ENCODE results near the gene APOBEC2. TPM values are rescaled to one million over a fixed set of nuclear protein-coding genes. Genes with fewer than 3 reads are reported as not detected.

The APOBEC2 gene
- total and polyA plus RNA-seq, 2 of the 13 experiments (the other 11 are each of a cell fraction or from before 2014, with no cell fraction given): 0.09 TPM; not detected in 1

- TF ChIP-seq ZNF282 (IDR thresholded peaks at IDR 0.05; ENCODE audit: partially characterized antibody) (no peak), SMAD1 (CRISPR knock-in tag; IDR thresholded peaks at IDR 0.05; ENCODE audit: borderline replicate concordance, low read depth) (peak; percentile 79; the same call in 1 of the 2 replicates), ZBTB14 (CRISPR knock-in tag; IDR thresholded peaks at IDR 0.05) (peak; percentile 61), PHF8 (CRISPR knock-in tag; IDR thresholded peaks at IDR 0.05) (peak; percentile 59), PLSCR1 (CRISPR knock-in tag; IDR thresholded peaks at IDR 0.05; ENCODE audit: borderline replicate concordance) (no peak), NFE2 (CRISPR knock-in tag; IDR thresholded peaks at IDR 0.05) (no peak), RNF219 (CRISPR knock-in tag; IDR thresholded peaks at IDR 0.05) (no peak), RBAK (CRISPR knock-in tag; IDR thresholded peaks at IDR 0.05) (no peak), ZEB1 (IDR thresholded peaks at IDR 0.05; ENCODE audit: insufficient replicate concordance, low read depth) (no peak), SMYD3 (CRISPR knock-in tag; IDR thresholded peaks at IDR 0.05) (no peak), ZNF652 (CRISPR knock-in tag; IDR thresholded peaks at IDR 0.05; ENCODE audit: borderline replicate concordance, low read depth) (no peak), ZFAT (CRISPR knock-in tag; conservative IDR thresholded peaks at IDR 0.05) (no peak), CCDC6 (CRISPR knock-in tag; IDR thresholded peaks at IDR 0.05) (no peak), RAD51 (IDR thresholded peaks at IDR 0.05; ENCODE audit: borderline replicate concordance) (no peak), HNRNPK (IDR thresholded peaks at IDR 0.05; ENCODE audit: low read depth, low read length, poor library complexity, severe bottlenecking) (peak; percentile 10), USF2 (IDR thresholded peaks at IDR 0.05; ENCODE audit: low read depth, low read length) (no peak), USF2 (CRISPR knock-in tag; IDR thresholded peaks at IDR 0.05; ENCODE audit: borderline replicate concordance) (no peak), ZNF143 (CRISPR knock-in tag; IDR thresholded peaks at IDR 0.05) (peak; percentile 53), RAD21 (CRISPR knock-in tag; IDR thresholded peaks at IDR 0.05) (peak; percentile 99), ZNF44 (CRISPR knock-in tag; IDR thresholded peaks at IDR 0.05) (no peak), SIN3A (IDR thresholded peaks at IDR 0.05; ENCODE audit: borderline replicate concordance, low read depth, low read length) (no peak), ZBTB1 (CRISPR knock-in tag; IDR thresholded peaks at IDR 0.05; ENCODE audit: borderline replicate concordance) (no peak), ZNF251 (CRISPR knock-in tag; IDR thresholded peaks at IDR 0.05) (no peak), MATR3 (CRISPR knock-in tag; IDR thresholded peaks at IDR 0.05) (no peak), CAMTA2 (CRISPR knock-in tag; IDR thresholded peaks at IDR 0.05; ENCODE audit: borderline replicate concordance) (peak; percentile 89; the same call in 1 of the 2 replicates), KLF6 (CRISPR knock-in tag; IDR thresholded peaks at IDR 0.05) (no peak)
These were observed 25.0 kb upstream of the APOBEC2 start (continued) for GRCh38 chr6:41027799-41028560.
